ENCODE measurements around the gene NOS1. TPM values are rescaled to one million over a fixed set of nuclear protein-coding genes. Genes with fewer than 3 reads are reported as not detected.
"Not testable (repeated sequence)": the region's sequence is repeated elsewhere in the genome, so short reads cannot be mapped to it uniquely, and the experiment has no call there.

NOS1 gene
- total RNA-seq, 1 donor from 2014 or later = not detected

DNA sequence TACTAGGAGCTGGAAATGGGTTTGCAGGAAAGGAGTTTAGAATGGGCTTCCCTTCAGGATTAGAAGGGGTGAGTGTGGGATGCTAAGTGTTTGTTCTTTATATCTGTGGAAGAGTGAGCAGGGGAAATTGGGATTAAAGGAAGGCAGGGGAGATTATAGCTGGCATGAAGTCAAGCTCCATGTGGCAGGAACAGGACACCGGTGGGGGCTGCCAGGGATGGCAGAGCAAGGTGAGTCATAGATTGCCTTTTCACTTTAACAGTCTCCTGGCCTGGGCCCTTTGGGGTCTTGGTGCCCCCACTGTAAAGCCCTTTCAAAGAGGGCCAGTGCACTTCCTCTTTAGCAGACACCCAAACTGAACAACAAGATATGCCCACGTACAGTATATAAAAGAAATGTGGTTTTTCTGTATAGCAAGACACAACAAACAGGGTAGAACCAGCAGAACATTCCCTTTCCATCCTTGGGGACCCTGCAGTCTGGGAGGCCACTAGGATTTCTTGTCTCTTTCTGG is 148.1 kb downstream of the NOS1 start:
- DNase-seq (ENCODE audit: extremely low read depth, low read depth, low spot score) = no peak

DNA sequence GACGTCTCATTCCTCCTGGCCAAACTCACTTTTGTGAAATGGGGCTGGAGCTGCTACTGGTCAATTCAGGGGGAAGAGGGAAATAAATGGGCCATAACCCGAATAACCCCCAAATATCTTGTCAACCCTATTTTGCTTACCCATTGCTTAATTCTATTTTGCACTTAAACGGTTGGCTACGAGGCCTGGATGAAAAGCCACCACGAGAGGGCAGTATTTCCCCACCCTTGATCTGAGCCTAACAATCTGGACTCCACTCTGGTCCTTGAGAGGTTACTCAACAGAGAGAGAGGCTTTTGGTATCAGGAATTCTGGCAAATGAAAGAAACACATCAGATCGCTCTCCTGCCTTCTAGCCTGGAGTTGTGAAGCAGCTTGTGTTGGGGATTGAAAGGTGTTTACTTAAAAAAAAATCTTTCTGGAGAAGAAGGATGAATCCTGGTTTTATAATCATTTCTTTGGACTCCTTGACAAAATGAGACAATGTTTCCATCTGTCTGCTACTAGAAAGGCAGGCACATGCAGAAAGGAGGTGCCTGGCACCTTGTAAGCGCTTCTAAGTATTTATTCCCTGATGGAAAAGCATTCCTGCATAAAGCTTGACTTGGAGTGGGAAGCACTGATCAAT is 148.7 kb downstream of the NOS1 start:
- DNase-seq (ENCODE audit: extremely low read depth, low read depth, low spot score) = peak; percentile 41

- DNase-seq (ENCODE audit: extremely low read depth, low read depth, low spot score) = no peak
Measured at GRCh38 chr12:117210266-117210918, 151.0 kb downstream of the NOS1 start.

DNA sequence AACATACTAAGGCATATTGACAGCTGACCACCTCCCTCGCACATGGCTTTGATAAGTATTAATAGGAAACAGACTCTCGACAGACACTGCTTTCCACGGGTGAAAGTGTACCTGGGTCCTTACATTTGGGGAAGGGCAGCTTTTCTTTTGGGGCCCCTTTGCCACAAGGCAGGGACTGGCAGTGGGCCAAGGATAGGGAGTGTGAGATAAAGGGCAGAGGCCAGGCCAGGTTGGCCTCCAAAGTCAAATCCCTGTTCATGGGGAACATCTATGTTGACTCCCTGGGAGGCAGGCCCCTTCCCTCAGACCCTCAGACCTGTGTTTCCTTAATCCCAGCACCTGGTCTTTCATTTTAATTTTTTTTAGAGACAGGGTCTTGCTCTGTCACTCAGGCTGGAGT is 151.8 kb downstream of the NOS1 start:
- no peak for DNase-seq (ENCODE audit: extremely low read depth, low read depth, low spot score)

DNA sequence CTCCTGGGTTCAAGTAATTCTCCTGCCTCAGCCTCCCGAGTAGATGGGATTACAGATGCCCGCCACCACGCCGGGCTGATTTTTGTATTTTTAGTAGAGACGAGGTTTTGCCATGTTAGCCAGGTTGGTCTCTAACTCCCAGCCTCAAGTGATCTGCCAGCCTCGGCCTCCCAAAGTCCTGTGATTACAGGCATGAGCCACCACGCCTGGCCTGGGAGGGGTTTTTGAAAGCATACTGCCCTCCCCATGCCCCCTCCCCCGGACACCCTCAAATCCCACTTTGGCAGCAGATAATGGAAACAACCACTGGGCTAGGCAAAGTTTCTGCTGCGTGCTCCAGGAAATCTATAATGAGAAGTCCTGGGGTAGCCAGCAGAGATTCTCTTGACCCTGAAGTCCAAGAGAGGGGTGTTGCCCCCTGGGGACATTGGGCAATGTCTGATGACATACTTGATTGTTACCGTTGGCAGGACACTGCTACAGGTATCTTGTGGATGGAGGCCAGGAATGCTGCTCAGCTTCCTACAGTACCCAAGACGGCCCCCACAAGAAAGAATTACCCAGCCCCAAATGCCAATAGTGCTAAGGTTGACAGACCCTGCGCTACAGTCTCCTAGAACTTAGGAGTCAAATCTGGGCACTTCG is 152.5 kb downstream of the NOS1 start:
- DNase-seq (ENCODE audit: extremely low read depth, low read depth, low spot score) = no peak

DNA sequence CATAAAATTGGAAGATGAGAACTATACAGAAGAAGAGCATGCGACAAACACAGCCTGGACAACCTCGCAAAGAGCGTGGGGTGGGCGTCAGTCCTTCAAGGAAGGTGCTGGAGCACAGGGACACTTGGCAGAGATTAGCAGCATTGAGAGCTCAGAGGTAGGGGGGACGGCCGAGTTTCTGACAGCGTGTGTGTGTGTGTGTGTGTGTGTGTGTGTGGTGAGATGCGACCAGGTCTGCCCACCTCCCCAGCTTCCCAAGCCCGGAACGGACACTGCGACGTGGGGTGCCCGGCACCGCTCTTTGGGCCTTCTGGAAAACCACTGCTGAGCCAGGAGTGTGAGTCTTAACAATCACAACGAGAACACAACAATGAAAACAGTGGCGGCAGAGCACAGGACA is 153.2 kb downstream of the NOS1 start:
- DNase-seq (ENCODE audit: extremely low read depth, low read depth, low spot score) = no peak

DNA sequence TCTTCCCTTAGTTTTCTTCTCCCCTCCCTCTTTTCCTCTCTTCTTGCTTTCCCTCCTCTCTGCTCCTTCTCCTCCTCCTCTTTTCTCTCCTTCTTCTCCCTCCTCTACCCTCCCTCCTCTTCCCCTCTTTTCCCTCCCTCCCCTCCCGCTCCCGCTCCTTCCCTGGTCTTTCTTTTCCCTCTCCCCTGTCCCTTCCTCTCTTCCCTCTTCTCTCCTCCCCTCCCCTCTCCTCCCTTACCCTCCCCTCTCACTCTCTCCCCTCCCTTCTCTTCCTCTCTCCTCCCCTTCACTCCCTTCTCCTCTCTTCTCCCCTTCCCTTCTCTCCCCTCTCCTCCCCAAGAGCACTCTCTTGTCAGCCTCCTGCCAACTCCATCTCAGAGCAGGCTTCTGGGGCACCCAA is 153.8 kb downstream of the NOS1 start:
- DNase-seq (ENCODE audit: extremely low read depth, low read depth, low spot score) = no peak

GRCh38 chr12:117202556-117202955 is 158.9 kb downstream of the NOS1 start:
- DNase-seq (ENCODE audit: extremely low read depth, low read depth, low spot score) = no peak

- no peak for DNase-seq (ENCODE audit: extremely low read depth, low read depth, low spot score)
Measured at GRCh38 chr12:117202033-117202432, 159.4 kb downstream of the NOS1 start.

DNA sequence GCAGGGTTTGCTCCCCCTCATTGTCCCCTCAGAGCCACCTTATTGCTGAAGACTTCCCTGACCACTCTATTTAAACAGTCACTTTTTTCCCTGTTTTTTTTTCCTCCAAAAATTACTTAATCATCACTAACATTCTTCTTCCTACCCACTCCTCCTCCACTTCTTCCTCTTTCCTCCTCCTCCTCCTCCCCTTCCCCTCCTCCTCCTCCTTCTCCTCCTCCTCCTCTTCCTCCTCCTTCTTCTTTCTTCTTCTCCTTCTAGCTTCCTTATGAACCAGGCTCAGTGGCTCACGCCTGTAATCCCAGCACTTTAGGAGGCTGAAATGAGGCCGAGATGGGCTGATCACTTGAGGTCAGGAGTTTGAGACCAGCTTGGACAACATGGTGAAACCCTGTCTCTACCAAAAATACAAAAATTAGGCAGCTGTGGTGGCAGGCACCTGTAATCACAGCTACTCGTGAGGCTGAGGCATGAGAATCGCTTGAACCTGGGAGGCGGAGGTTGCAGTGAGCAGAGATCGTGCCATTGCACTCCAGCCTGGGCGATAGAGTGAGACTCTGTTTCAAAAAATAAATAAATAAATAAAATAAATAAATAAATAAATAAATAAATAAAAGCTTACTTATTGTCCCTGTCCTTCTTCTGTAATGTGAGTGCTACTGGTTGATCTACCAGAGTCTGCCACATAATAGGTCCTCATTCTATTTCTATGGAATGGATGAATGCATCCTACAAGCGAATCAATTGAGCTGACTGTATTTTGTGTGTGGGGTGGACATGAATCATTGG is 161.3 kb downstream of the NOS1 start:
- DNase-seq (ENCODE audit: extremely low read depth, low read depth, low spot score) = not testable (repeated sequence)

DNA sequence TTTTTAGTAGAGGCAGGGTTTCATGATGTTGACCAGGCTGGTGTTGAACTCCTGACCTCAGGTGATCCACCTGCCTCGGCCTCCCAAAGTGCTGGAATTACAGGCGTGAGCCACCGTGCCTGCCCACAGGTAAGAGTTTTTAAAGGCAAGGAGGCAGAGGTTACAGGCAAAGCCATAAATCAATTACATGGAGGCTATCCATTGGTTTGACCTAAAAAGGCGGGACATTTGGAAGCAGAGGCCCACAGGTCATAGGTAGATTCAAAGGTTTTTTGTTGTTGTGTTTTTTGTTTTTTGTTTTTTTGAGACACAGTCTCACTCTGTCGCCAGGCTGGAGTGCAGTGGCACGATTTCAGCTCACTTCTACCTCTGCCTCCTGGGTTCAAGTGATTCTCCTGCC is 165.1 kb downstream of the NOS1 start:
- DNase-seq (ENCODE audit: extremely low read depth, low read depth, low spot score) = not testable (repeated sequence)

GRCh38 chr12:117195027-117195426 is 166.4 kb downstream of the NOS1 start:
- DNase-seq (ENCODE audit: extremely low read depth, low read depth, low spot score) = not testable (repeated sequence)

DNA sequence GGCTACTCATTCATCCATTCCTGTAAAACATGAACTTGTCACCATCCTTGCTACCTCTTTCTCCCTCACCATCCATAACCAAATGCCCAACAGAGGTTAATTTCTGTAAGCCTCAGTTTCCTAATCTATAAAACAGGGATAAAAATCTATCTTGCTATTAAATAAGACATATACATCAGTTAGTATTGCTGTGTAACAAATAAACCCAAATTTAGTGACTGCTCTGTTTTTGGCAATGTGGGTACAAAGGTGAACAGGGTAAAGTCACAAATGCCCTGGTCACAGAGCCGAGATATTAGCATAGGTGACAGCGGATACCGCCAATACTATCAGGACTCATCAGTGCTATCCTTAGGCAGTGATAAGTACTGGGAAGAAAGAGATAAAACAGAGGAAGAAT is 167.5 kb downstream of the NOS1 start:
- DNase-seq (ENCODE audit: extremely low read depth, low read depth, low spot score) = no peak

DNA sequence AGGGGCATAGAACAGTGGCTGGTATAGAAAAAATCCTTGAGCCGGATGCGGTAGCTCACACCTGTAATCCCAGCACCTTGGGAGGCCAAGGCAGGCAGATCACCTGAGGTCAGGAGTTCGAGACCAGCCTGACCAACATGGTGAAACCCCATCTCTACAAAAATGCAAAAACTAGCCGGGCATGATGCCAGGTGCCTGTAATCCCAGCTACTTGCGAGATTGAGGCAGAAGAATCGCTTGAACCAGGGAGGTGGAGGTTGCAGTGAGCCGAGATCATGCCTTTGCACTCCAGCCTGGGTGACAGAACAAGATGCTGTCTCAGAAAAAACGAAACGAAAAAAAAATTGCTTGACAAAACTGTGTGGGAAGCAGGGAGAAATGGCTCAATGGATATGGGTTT is 168.8 kb downstream of the NOS1 start:
- not testable (repeated sequence) for DNase-seq (ENCODE audit: extremely low read depth, low read depth, low spot score)

- DNase-seq (ENCODE audit: extremely low read depth, low read depth, low spot score) = no peak
Measured at GRCh38 chr12:117192057-117192456, 169.4 kb downstream of the NOS1 start.

GRCh38 chr12:117190210-117190781 is 171.1 kb downstream of the NOS1 start, which contains the start of gene FBXO21:
FBXO21 (minus strand) TSS chr12:117190470; CDS start chr12:117190456, 14 bp downstream.
- no peak for DNase-seq (ENCODE audit: extremely low read depth, low read depth, low spot score)

GRCh38 chr12:117189725-117190209 is 171.7 kb downstream of the NOS1 start:
- no peak for DNase-seq (ENCODE audit: extremely low read depth, low read depth, low spot score)

DNA sequence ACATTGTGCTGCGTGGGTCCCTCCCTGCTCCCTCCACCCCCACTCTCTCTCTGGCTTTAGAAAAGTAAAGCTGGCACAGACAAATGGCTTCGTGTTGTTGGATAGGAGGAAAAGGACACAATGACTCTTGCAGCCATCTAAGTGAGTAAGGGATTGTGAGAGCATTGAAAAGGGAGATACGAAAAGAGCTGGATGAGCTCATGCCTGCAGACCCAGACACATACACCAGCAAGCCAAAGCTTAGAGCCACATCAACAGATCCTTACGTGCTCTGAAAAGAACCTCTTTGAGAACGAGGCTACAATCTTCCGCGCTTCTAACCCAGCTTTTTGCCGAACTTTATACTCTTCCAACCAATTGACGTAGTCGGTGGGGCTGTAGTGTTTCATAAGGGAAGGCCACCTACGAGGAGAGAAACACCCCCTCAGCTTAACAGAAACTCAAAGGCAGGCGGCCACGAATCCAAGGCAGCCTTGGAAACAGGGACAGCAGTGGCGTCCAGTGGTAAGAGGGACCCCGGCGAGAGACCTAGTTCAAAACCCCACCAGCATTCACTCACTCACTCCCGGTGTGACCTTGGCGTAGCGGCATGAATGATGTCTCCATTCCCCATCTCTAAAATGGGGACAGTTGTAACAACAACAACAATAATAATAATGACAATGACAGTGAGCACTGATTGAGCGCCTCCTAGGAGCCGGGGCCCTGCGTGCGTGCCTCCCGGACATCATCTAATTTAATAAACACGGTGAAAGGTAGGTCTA is 172.3 kb downstream of the NOS1 start:
- no peak for DNase-seq (ENCODE audit: extremely low read depth, low read depth, low spot score)

DNA sequence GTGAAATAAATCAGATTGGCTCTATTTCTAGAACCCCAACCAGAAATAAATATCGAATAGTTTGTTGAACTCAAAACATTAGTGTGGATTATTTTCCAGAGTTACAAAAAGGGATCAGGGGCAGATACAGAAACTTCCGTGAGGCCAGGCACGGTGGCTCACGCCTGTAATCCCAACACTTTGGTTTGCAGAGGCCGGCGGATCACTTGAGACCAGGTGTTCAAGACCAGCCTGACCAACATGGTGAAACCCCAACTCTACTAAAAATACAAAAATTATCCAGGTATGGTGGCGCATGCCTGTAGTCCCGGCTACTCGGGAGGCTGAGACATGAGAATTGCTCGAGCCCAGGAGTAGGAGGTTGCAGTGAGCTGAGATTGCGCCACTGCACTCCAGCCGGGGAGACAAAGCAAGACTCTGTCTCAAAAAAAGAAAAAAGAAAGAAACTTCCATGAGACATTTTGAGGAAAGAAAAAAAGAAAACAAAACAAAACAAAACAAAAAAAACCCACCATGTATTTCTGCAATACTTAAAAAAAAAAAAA is 173.2 kb downstream of the NOS1 start:
- no peak for DNase-seq (ENCODE audit: extremely low read depth, low read depth, low spot score)

- no peak for DNase-seq (ENCODE audit: extremely low read depth, low read depth, low spot score)
Measured at GRCh38 chr12:117187421-117187820, 174.0 kb downstream of the NOS1 start.
